Adrenal gland (tissue), 12 donors: Measurements from ENCODE around the gene ABTB2. TPM values are rescaled to one million over a fixed set of nuclear protein-coding genes. Genes with fewer than 3 reads are reported as not detected.

Source experiments
- DNase-seq, 7 donors: peaks; one replicate each; pipeline ENCODE4 v3.0.0-alpha.2; 2019 to 2020
- H3K27ac ChIP-seq, 5 donors: fragments of 200-600 bp; sonication (generic) in 4 of 5; 1 replicate in 3 of 5; 2 replicates in 2 of 5; pipeline versions ENCODE4 v1.5.1 to v1.8.0; 2016 to 2020; ENCODE audit warnings: mild to moderate bottlenecking in 1 of 5
- H3K27me3 ChIP-seq: fragments of 200-600 bp; 2 replicates; pipeline ENCODE4 v1.8.0; 2021
- H3K36me3 ChIP-seq, 2 donors: fragments of 200-600 bp; replicated peaks in 1 of 2; 1 replicate in 1 of 2; 2 replicates in 1 of 2; pipeline versions ENCODE4 v1.5.1 to v1.8.0; 2018 to 2022
- H3K4me1 ChIP-seq, 2 donors: fragments of 200-600 bp; replicated peaks in 1 of 2; 1 replicate in 1 of 2; 2 replicates in 1 of 2; pipeline versions ENCODE4 v1.5.1 to v1.8.0; 2018 to 2021
- H3K4me3 ChIP-seq, 4 donors: fragments of 200-600 bp; sonication (generic) in 3 of 4; one replicate each; pipeline ENCODE4 v1.5.1; 2016 to 2018
- H3K9me3 ChIP-seq, 3 donors: fragments of 200-600 bp; sonication (generic) in 1 of 3; replicated peaks in 1 of 3; 1 replicate in 2 of 3; 2 replicates in 1 of 3; pipeline versions ENCODE4 v1.5.1 to v1.8.0; 2016 to 2021
- POLR2A ChIP-seq, 2 donors: fragments of 450-650 bp; IDR thresholded peaks; one replicate each; pipeline ENCODE4 v1.6.1; 2017; ENCODE audit warnings: antibody characterized with exemption in 2 of 2, mild to moderate bottlenecking in 2 of 2, moderate library complexity in 1 of 2
- WGBS, 4 donors: extraction: QIAGEN DNeasy Blood & Tissue Kit in 2 of 4; methylation state at CpG; one replicate each; pipeline versions ENCODE4 v1.1.5 to v1.1.7; 2013 to 2017; 5-methylcytosine and 5-hydroxymethylcytosine counted together
- intact Hi-C, 2 donors: fragments of 100-400 bp; cut with DNase I; formaldehyde crosslinking; loops; one replicate each; pipeline versions ENCODE4 v1.14.1 to v1.15.0; 2022 to 2023
- polyA plus RNA-seq, 3 donors: library from polyadenylated mRNA; stranded (reverse); fragments of 200-250 nt in 2 of 3; fragments of 350-450 nt in 1 of 3; fragmentation: Illumina TruSeq in 1 of 3; extraction: RNeasy Lipid Tissue Mini Kit (QIAGEN cat#74804) in 1 of 3; gene quantifications; one replicate each; pipeline ENCODE4 v1.2.3, GENCODE V29; 2013 to 2014
- total RNA-seq, 9 donors: library from RNA; depleted of rRNA in 4 of 9; stranded (reverse); fragments of >200 nt in 4 of 9; fragments of 120-200 nt in 1 of 9; fragmentation: NEBNext Ultra II Directional in 1 of 9; extraction: Animal tissue kit (Norgen Biotek cat#: 25700) in 1 of 9; gene quantifications; one replicate each; pipeline versions ENCODE4 v1.1.0 to v1.2.4, GENCODE V29; 2013 to 2023
- TF ChIP-seq, protein P1 (sequence below), 6 experiments: fragments of 450-650 bp in 4 of 6; fragments of 200-600 bp in 2 of 6; sonication (generic) in 1 of 6; IDR thresholded peaks; 1 replicate in 5 of 6; 2 replicates in 1 of 6; pipeline versions ENCODE4 v1.5.1 to v1.8.0; 2016 to 2021; ENCODE audit warnings: antibody characterized with exemption in 6 of 6, mild to moderate bottlenecking in 2 of 6, moderate library complexity in 1 of 6
- donor health status: healthy with polysubstance abuse.
- donor health status: Bipolar disorder and iron deficiency.
- donor health status: DM: yes; HTN: yes; CAD: no.
- donor health status: DM: no; HTN: no; CAD: no.
- donor health status: DM: no; HTN: no; CAD: no.
- donor health status: DM: yes; HTN: yes; CAD: no.

ABTB2 gene
- total and polyA plus RNA-seq, 12 donors = 1.9 to 32.3 (median 6.1) TPM

DNA sequence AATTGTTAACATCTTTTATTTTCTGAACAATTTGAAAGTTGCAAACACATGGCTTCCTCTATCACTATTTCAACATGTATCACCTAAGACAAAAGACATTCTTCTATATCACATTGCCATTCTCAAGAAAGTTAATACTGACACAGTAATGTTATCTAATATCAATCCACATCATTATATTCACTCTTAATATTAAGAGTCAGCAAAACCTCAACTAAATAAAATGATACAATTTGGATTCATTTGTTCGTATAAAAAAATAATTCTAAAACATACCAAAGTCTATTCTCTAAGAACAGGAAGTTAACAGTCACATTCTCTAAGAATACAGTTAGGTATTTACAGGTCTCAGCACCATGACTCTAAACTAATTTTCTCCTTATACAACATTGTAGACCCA lies 52.0 kb downstream of the ABTB2 start:
- Histone ChIP-seq H3K27ac (no peak overlapping the region), H3K4me1 (peaks cover 5 to 17% of the 10 kb centered on the region in 2 donors), H3K4me3 (no peak overlapping the region), H3K36me3 (no peaks in the 10 kb centered on the region), H3K9me3 (no peaks in the 10 kb centered on the region), H3K27me3 (no peaks in the 10 kb centered on the region)
- no peak for DNase-seq
- intact Hi-C loops = no loop called here
- 80 to 89% (median 88%) methylated on average over 1 of the region's 1 CpG for WGBS, 4 donors
- TF ChIP-seq POLR2A (IDR thresholded peaks at IDR 0.05) = no peak
- TF ChIP-seq, protein P1, sequence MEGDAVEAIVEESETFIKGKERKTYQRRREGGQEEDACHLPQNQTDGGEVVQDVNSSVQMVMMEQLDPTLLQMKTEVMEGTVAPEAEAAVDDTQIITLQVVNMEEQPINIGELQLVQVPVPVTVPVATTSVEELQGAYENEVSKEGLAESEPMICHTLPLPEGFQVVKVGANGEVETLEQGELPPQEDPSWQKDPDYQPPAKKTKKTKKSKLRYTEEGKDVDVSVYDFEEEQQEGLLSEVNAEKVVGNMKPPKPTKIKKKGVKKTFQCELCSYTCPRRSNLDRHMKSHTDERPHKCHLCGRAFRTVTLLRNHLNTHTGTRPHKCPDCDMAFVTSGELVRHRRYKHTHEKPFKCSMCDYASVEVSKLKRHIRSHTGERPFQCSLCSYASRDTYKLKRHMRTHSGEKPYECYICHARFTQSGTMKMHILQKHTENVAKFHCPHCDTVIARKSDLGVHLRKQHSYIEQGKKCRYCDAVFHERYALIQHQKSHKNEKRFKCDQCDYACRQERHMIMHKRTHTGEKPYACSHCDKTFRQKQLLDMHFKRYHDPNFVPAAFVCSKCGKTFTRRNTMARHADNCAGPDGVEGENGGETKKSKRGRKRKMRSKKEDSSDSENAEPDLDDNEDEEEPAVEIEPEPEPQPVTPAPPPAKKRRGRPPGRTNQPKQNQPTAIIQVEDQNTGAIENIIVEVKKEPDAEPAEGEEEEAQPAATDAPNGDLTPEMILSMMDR (IDR thresholded peaks at IDR 0.05) = no peak

GRCh38 chr11:34305193-34305592 lies 52.6 kb downstream of the ABTB2 start:
- no peak for TF ChIP-seq POLR2A (IDR thresholded peaks at IDR 0.05)
- TF ChIP-seq, protein P1 (IDR thresholded peaks at IDR 0.05) = no peak
- Histone ChIP-seq H3K36me3 (no peaks in the 10 kb centered on the region), H3K27ac (no peak overlapping the region), H3K27me3 (no peaks in the 10 kb centered on the region), H3K4me1 (peaks cover 5 to 17% of the 10 kb centered on the region in 2 donors), H3K4me3 (no peak overlapping the region), H3K9me3 (no peaks in the 10 kb centered on the region)
- DNase-seq = no peak
- 91 to 97% (median 94%) methylated on average over 7 of the region's 7 CpGs for WGBS, 4 donors
- intact Hi-C loops = no loop called here

DNA sequence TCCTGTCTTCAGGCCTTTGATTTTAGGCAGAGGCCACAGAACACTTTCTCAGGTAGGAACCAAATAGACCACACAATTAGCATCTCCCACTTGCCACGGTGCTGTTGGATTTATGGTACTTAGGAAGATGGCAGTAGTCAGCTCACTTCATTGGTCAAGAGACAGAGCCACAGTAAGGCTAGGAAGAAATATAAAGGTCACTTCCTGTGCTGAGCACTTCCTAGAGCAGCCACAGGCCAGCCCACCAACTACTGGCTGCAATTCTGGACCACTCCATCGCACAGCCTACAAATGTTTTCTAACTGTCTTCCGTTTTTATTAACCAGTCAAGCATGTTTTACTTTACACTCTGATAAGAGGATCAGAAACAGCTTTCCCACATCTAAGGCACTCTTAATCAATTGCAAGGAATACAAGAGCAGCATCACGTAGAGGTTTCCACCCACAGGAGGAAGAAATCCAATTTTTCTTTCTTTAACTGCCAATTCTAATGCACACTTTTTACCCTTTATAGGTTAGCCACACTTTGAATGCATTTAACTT lies 54.7 kb downstream of the ABTB2 start:
- no peaks in the 10 kb centered on the region for H3K27me3 ChIP-seq
- WGBS, 4 donors = 88 to 97% (median 91%) methylated on average over 3 to 4 of the region's 4 CpGs
- no peaks in the 10 kb centered on the region for H3K36me3 ChIP-seq
- TF ChIP-seq POLR2A (IDR thresholded peaks at IDR 0.05) = no peak
- no peak overlapping the region for H3K4me3 ChIP-seq
- no peak for DNase-seq
- H3K27ac ChIP-seq = no peak overlapping the region
- peaks cover 0 to 7% of the 10 kb centered on the region in 2 donors for H3K4me1 ChIP-seq
- intact Hi-C loops = no loop called here
- no peaks in the 10 kb centered on the region for H3K9me3 ChIP-seq

- WGBS, 4 donors = 68 to 87% (median 80%) methylated on average over 3 to 4 of the region's 4 CpGs
- intact Hi-C loops = no loop called here
- Histone ChIP-seq H3K4me1 (peaks cover 0 to 7% of the 10 kb centered on the region in 2 donors), H3K27ac (peak overlapping the region in 1 of 5 donors; percentile 41), H3K4me3 (no peak overlapping the region), H3K36me3 (no peaks in the 10 kb centered on the region), H3K27me3 (no peaks in the 10 kb centered on the region), H3K9me3 (no peaks in the 10 kb centered on the region)
- DNase-seq = no peak
- TF ChIP-seq, protein P1 (IDR thresholded peaks at IDR 0.05) = no peak
- no peak for TF ChIP-seq POLR2A (IDR thresholded peaks at IDR 0.05)
Measured at GRCh38 chr11:34302046-34302921, 55.5 kb downstream of the ABTB2 start.
